GM23248 (cell line): ENCODE measurements around the gene OR10V1.

Source experiments
- EZH2 ChIP-seq: fragments of 200-600 bp; sonication (generic); IDR thresholded peaks from 2 replicates; pipeline ENCODE4 v1.6.1; 2018; ENCODE audit warnings: antibody characterized with exemption, mild to moderate bottlenecking; ENCODE audit not compliant: insufficient read depth, poor library complexity, severe bottlenecking
- EZH2phosphoT487 ChIP-seq: fragments of 200-600 bp; sonication (generic); IDR thresholded peaks from 2 replicates; pipeline ENCODE4 v1.6.1; 2018; ENCODE audit warnings: antibody characterized with exemption, moderate library complexity, mild to moderate bottlenecking, low read depth; ENCODE audit not compliant: insufficient read depth

- no peak for TF ChIP-seq EZH2phosphoT487
- no peak for TF ChIP-seq EZH2
These were observed 15.1 kb downstream of the OR10V1 start for GRCh38 chr11:59698506-59698905.
